ENCODE data around the gene AQP2.
"Not testable (repeated sequence)": the region's sequence is repeated elsewhere in the genome, so short reads cannot be mapped to it uniquely, and the experiment has no call there.

Gene AQP2

DNA sequence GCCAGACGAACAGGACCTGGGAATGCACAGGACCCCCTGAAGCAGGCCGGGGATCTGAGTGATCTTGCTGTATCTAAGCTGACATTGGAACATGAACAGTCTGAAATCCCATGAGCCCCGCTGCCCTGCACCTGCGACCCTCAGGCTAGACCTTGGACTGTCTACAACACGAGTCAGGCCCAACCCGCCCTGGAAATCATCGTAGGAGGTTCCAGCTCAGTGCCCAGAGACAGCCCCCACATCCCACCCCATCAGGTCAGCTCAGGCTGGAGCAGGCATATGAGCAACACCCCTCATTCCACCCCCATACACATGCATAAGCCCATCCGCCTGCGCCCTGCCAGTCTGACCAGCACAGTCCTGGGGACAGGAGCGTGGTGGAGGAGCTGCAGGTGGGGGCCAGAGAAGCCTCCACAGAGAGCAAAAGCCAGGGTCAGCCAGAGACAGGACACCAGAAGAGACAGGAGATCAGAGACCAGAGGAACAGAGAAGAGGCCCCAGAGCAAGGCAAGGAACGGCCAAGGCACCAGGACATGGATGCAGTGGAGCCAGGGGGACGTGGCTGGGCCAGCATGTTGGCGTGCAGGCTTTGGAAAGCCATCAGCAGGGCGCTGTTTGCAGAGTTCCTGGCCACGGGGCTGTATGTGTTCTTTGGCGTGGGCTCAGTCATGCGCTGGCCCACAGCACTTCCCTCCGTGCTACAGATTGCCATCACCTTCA is 22.3 kb downstream of the AQP2 start, which contains the start of gene AQP6:
Gene AQP6, plus strand, starts transcription at position 307 of the 720 bp plus-strand sequence. Its CDS starts 227 bp downstream, at position 534.
- no peak for DNase-seq

GRCh38 chr12:49973361-49973830 is 22.9 kb downstream of the AQP2 start:
- DNase-seq, result no peak

DNA sequence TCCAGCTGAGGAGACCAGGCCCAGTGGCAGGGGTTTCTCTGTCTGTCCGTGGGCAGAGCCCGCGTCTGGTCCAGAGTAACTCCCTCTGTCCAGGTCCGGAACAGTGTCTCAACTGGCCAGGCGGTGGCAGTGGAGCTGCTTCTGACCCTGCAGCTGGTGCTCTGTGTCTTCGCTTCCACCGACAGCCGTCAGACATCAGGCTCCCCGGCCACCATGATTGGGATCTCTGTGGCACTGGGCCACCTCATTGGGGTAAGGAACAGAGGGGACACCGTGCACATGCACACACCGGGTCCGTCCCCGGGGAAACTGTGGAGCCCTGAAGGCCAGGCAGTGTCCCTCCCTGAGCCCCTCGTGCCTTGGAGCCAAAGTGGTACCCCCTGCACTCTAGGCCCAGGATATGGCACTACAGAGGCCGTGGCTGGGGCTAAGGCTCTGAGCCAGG is 23.7 kb downstream of the AQP2 start:
- DNase-seq, result peak; percentile 15

- DNase-seq, result no peak
These were observed 24.3 kb downstream of the AQP2 start for GRCh38 chr12:49974677-49975317.

DNA sequence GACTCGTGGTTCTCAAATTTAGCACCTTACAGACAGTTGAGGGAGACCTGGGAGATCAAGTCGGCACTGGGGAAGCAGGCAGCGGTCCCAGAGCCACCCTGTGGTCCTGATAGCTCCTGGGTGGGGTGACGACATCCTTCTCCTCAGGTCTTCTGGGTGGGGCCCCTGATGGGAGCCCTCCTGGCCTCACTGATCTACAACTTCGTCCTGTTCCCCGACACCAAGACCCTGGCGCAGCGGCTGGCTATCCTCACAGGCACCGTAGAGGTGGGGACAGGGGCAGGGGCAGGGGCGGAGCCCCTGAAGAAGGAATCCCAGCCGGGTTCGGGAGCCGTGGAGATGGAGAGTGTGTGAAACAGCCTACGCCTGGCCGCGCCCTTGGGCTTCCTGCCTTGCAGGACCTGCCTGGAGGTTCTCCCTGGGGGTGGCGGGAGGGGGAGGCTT is 24.8 kb downstream of the AQP2 start:
- no peak for DNase-seq

- no peak for DNase-seq
These were observed 26.0 kb downstream of the AQP2 start for GRCh38 chr12:49976557-49976956.

DNA sequence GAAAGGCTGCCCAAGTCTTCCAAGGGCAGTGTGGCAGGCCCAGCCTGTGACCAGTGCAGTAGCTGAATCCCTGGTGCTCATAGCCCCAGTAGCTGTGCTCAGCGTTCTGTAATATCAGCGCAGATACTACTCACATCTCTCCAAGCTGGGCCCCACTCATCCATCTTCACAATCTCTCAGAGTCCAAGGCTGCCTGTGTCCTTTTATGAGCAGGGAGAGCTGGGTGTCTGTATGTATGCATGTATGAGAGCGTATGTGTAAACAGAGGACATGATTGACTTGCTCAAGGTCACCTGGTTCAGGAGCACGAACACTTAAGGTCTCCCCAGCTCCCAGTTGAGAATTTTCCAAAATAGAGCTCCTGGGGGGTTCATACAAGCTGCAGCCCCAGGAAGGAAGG is 27.6 kb downstream of the AQP2 start:
- DNase-seq, result no peak

DNA sequence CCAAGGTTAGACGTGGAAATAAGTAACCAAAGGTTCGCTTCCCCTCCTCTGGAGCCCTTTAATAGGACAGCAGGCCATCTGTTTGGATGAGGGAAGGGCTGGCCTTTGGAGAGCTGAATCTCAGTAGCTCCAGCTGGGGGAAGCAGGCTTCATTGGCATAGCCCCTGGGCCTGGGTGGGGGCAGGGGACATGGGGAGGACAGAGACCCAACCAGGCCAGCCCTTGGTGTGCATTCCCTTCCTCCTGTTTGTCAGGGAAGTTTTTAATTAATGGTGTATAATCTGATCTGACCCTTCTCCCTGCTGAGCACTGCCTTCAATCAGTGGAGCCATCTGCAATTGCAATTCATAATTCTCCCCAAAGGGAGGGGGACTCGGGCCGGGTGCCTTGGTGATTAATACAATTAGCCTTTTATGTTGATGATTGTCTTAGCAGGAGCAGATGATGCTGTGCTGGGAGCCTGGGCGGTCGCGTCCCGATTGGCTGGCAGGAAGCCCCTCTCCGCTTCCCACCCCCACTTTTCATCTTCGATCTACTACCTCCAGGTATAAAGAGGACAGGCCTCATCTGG is 28.6 kb downstream of the AQP2 start:
- no peak for DNase-seq

- DNase-seq, result no peak
These were observed 29.3 kb downstream of the AQP2 start for GRCh38 chr12:49979791-49980190.

DNA sequence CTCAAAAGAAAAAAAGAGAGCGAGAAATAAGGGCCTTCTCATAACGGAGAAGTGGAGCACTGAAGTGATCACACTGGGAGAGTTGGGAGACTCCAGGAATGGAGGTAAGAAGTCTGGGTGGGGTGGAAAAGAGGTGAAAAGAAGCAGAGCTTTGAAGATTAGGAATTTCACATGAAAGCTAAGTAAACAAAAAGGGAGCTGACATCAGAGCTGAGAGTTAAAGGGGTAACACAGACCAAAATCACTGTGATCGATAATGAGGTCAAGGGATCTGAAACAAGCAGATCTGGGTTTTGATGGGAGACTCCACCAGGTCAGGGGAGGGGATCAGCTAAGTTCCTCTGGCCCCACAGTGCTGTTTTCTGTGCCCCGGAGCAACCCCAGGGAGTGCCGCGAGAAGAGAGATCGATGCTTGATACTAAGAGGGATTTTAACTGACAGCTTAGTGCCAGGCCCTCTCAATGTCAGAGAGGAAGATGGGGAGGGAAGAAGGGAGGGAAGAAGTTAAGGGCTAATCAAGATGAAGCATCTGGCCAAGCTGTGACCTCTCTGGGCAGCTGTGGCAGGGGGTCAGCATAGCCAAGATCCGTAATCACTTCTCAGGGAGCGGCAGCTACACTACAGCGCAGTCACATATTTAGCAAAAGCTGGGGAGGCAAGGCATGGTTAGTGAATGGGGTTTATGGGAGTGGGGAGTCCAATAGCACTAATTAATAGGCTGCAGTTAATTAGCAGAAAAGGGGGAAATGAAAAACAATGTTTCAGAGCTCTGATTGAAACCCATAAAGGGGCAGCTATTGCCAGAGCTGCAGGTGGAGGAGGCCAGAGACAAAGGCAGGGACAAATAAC is 30.2 kb downstream of the AQP2 start:
- DNase-seq, result no peak

- no peak for DNase-seq
These were observed 31.9 kb downstream of the AQP2 start for GRCh38 chr12:49982246-49983087.

DNA sequence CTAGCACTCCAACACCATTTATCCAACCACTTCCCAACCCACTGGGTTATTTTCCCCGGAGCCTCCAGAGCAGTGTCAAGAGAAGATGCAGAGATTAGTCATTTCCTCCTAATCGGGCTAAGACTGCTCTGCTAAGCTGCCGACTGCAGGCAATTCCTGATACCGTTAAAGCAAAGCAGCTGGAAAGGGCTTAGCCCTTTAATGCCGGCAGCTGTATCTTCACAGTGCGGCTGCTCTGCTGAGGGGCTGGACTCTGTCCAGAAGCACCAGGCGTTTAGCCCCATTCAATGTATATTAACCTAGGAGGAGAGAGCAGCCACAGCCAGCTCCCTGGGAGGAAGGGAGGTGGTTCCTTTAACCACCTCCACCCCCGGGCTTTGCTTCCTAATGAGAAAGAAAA is 33.4 kb downstream of the AQP2 start:
- no peak for DNase-seq

DNA sequence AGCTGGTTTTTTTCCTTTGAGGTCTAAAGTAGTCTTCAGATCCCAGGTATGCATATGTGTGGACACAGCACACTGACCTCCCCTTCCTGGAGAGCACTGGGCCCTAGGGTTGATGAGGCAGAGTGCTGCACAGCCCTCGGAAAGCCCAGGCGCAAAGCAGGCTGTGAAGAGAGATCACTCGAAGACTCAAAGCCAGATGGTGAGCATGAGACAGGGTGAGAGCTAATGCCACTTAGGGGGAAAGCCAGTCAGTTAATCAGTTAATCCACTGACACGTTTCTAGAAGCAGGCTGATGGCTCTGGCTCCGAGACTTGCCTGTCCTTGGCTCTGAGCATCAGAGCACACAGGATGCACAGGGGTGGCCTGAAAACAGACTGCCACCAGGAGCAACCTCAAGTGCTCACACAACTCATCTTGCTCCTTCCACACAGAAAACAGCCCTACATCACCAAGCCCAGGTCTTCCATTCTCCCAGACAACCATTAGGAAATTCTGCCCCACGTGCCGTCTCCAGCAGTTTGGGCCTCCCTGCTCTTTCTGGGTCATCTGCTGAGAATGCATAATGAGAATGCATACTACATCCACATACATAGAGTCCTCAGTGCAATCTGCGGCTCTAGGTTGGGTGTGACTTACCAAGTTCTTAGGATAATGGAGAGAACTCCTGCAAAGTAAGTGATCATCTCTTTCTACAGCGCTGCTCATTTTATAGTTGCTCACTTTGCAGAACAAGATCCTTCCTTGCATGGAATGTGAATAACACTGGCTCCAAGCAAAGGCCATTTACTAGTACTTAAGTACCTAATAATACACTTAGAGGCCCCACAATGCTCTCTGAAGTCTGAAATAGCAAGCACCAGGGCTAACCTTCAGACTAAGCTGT is 34.2 kb downstream of the AQP2 start:
- no peak for DNase-seq

- no peak for DNase-seq
These were observed 35.4 kb downstream of the AQP2 start for GRCh38 chr12:49985981-49986380.

- DNase-seq, result not testable (repeated sequence)
These were observed 35.9 kb downstream of the AQP2 start for GRCh38 chr12:49986476-49986875.

- DNase-seq, result no peak
These were observed 37.2 kb downstream of the AQP2 start for GRCh38 chr12:49987625-49988303.

- DNase-seq, result not testable (repeated sequence)
These were observed 38.9 kb downstream of the AQP2 start for GRCh38 chr12:49989400-49989799.

DNA sequence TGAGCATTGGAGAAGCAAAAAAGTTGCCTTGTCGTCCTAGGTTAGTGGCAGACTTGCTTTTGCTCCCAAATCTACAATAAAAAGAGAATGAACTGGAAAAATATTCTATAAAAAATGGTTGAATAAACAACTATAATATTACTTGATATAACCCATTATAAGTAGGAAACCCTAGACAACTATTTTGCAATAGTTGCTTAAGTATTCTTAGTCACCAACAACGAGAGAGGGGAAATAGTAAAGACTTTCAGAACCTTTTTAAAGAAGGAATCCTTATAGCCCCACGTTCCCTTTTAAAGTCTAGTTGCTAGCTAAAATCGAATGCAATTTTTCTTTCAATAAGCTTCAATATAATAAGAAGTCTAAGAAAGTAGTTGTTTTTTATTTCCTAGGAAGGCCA is 39.7 kb downstream of the AQP2 start:
- DNase-seq, result no peak

GRCh38 chr12:49998453-49998852 is 47.9 kb downstream of the AQP2 start:
- no peak for DNase-seq

GRCh38 chr12:50003595-50003994 is 53.1 kb downstream of the AQP2 start:
- no peak for DNase-seq
